Lower lobe of right lung (tissue), 2 donors: ENCODE measurements around the gene ANXA4. TPM values are rescaled to one million over a fixed set of nuclear protein-coding genes. Genes with fewer than 3 reads are reported as not detected.
"Not testable (repeated sequence)": the region's sequence is repeated elsewhere in the genome, so short reads cannot be mapped to it uniquely, and the experiment has no call there.

ENCODE experiments used
- ATAC-seq, 2 donors: fragments of 200-7000 bp; cut with Tn5 transposase; one replicate each; pipeline ENCODE4 v1.9.1; 2020 to 2022; ENCODE audit warnings: mild to moderate bottlenecking in 2 of 2, moderate library complexity in 2 of 2
- DNase-seq: peaks from one replicate; pipeline ENCODE4 v3.0.0-alpha.2; 2020
- H3K27ac ChIP-seq: fragments of 200-600 bp; one replicate; pipeline ENCODE4 v1.8.0; 2022
- H3K27me3 ChIP-seq: fragments of 200-600 bp; one replicate; pipeline ENCODE4 v1.8.0; 2022; ENCODE audit warnings: low read depth
- H3K36me3 ChIP-seq: fragments of 200-600 bp; one replicate; pipeline ENCODE4 v1.8.0; 2022; ENCODE audit warnings: mild to moderate bottlenecking
- H3K4me1 ChIP-seq: fragments of 200-600 bp; one replicate; pipeline ENCODE4 v1.8.0; 2022
- H3K4me3 ChIP-seq: fragments of 200-600 bp; one replicate; pipeline ENCODE4 v1.8.0; 2022; ENCODE audit warnings: mild to moderate bottlenecking
- H3K9me3 ChIP-seq: fragments of 200-600 bp; one replicate; pipeline ENCODE4 v1.8.0; 2022
- CTCF ChIP-seq: fragments of 200-600 bp; IDR thresholded peaks from one replicate; pipeline ENCODE4 v1.8.0; 2022; ENCODE audit warnings: antibody characterized with exemption, mild to moderate bottlenecking
- intact Hi-C: fragments of 100-400 bp; cut with DNase I; formaldehyde crosslinking; loops from one replicate; pipeline ENCODE4 v1.11.0; 2022
- total RNA-seq: library from RNA; stranded (reverse); fragmentation: NEBNext Ultra II Directional; extraction: Animal tissue kit (Norgen Biotek cat#: 25700); gene quantifications from one replicate; pipeline ENCODE4 v1.2.1, GENCODE V29; 2021
- donor health status: DM: no; HTN: yes; CAD: no; lungs with severe emphysema.

The ANXA4 gene
- total RNA-seq, 1 donor from 2014 or later, result 173 TPM

- TF ChIP-seq CTCF, result no peak
- Histone ChIP-seq H3K27ac (peak overlapping the region; percentile 50), H3K27me3 (no peaks in the 10 kb centered on the region), H3K36me3 (peaks cover 15% of the 10 kb centered on the region), H3K4me3 (no peak overlapping the region), H3K9me3 (no peaks in the 10 kb centered on the region), H3K4me1 (peaks cover 57% of the 10 kb centered on the region)
- intact Hi-C loops, result no loop called here
- peak in 1 of 2 donors; percentile 40 for ATAC-seq
- no peak for DNase-seq
Observed at GRCh38 chr2:69754633-69755032, 12.7 kb downstream of the ANXA4 start.

- DNase-seq (no peak), ATAC-seq (peak; percentile 37 to 69)
- TF ChIP-seq CTCF, result no peak
- Histone ChIP-seq H3K27ac (no peak overlapping the region), H3K4me1 (peaks cover 45% of the 10 kb centered on the region), H3K9me3 (no peaks in the 10 kb centered on the region), H3K4me3 (no peak overlapping the region), H3K36me3 (peaks cover 15% of the 10 kb centered on the region), H3K27me3 (no peaks in the 10 kb centered on the region)
- intact Hi-C loops, result no loop called here
Observed at GRCh38 chr2:69755862-69756467, 14.0 kb downstream of the ANXA4 start.

- TF ChIP-seq CTCF, result no peak
- DNase-seq, result no peak
- Histone ChIP-seq H3K4me1 (peaks cover 40% of the 10 kb centered on the region), H3K27me3 (no peaks in the 10 kb centered on the region), H3K36me3 (peaks cover 15% of the 10 kb centered on the region), H3K27ac (peak overlapping the region; percentile 70), H3K9me3 (no peaks in the 10 kb centered on the region), H3K4me3 (no peak overlapping the region)
- no peak for ATAC-seq
- intact Hi-C loops, result no loop called here
Observed at GRCh38 chr2:69762025-69762424, 20.1 kb downstream of the ANXA4 start.

- DNase-seq (no peak), ATAC-seq (peak; percentile 47 to 67)
- H3K27me3 ChIP-seq, result no peaks in the 10 kb centered on the region
- H3K9me3 ChIP-seq, result no peaks in the 10 kb centered on the region
- no peak for TF ChIP-seq CTCF
- H3K27ac ChIP-seq, result peak overlapping the region; percentile 70
- peaks cover 12% of the 10 kb centered on the region for H3K36me3 ChIP-seq
- H3K4me3 ChIP-seq, result no peak overlapping the region
- peaks cover 48% of the 10 kb centered on the region for H3K4me1 ChIP-seq
- intact Hi-C loops, result no loop called here
Observed at GRCh38 chr2:69762513-69763494, 20.9 kb downstream of the ANXA4 start.

GRCh38 chr2:69763831-69764230, 21.9 kb downstream of the ANXA4 start:
- H3K4me3 ChIP-seq, intact Hi-C loops, DNase-seq, ATAC-seq, H3K9me3 ChIP-seq, H3K27ac ChIP-seq, H3K27me3 ChIP-seq, H3K36me3 ChIP-seq: not testable (repeated sequence)
- peaks cover 53% of the 10 kb centered on the region for H3K4me1 ChIP-seq
